Uterus (tissue), 4 donors: Measurements from ENCODE around the gene PELI2. TPM values are rescaled to one million over a fixed set of nuclear protein-coding genes. Genes with fewer than 3 reads are reported as not detected.

Experiments used
- DNase-seq, 2 donors: peaks; one replicate each; pipeline ENCODE4 v3.0.0-alpha.2; 2019 to 2020
- H3K27ac ChIP-seq, 2 donors: fragments of 200-600 bp; sonication (generic); 1 replicate in 1 of 2; 2 replicates in 1 of 2; pipeline ENCODE4 v1.5.1; 2016 to 2018
- H3K27me3 ChIP-seq, 2 donors: fragments of 200-600 bp; sonication (generic); one replicate each; pipeline ENCODE4 v1.5.1; 2018 to 2019; ENCODE audit warnings: control low read depth in 1 of 2
- H3K36me3 ChIP-seq, 2 donors: fragments of 200-600 bp; sonication (generic); one replicate each; pipeline ENCODE4 v1.5.1; 2019; ENCODE audit warnings: control low read depth in 1 of 2
- H3K4me1 ChIP-seq, 2 donors: fragments of 200-600 bp; sonication (generic); one replicate each; pipeline ENCODE4 v1.5.1; 2018 to 2019; ENCODE audit warnings: control low read depth in 1 of 2
- H3K4me3 ChIP-seq, 2 donors: fragments of 200-600 bp; sonication (generic); 1 replicate in 1 of 2; 2 replicates in 1 of 2; pipeline ENCODE4 v1.5.1; 2018 to 2019; ENCODE audit warnings: mild to moderate bottlenecking in 1 of 2
- H3K9me3 ChIP-seq, 2 donors: fragments of 200-600 bp; sonication (generic); one replicate each; pipeline ENCODE4 v1.5.1; 2019; ENCODE audit warnings: control low read depth in 1 of 2
- POLR2A ChIP-seq, 2 donors: fragments of 450-650 bp; IDR thresholded peaks; one replicate each; pipeline ENCODE4 v1.6.1; 2016; ENCODE audit warnings: antibody characterized with exemption in 2 of 2, mild to moderate bottlenecking in 1 of 2, moderate library complexity in 1 of 2
- intact Hi-C: fragments of 100-400 bp; cut with DNase I; formaldehyde crosslinking; loops from one replicate; pipeline ENCODE4 v1.15.1; 2023; ENCODE audit warnings: low total_unique reads
- total RNA-seq, 4 donors: library from RNA; depleted of rRNA in 3 of 4; stranded (reverse); fragments of >200 nt in 3 of 4; gene quantifications; one replicate each; pipeline versions ENCODE4 v1.1.0 to v1.2.4, GENCODE V29; 2014 to 2023
- TF ChIP-seq, protein P1 (sequence below), 4 experiments: fragments of 200-600 bp in 2 of 4; fragments of 450-650 bp in 2 of 4; sonication (generic) in 2 of 4; IDR thresholded peaks; one replicate each; pipeline ENCODE4 v1.5.1; 2016 to 2019; ENCODE audit warnings: antibody characterized with exemption in 4 of 4, mild to moderate bottlenecking in 2 of 4, moderate library complexity in 1 of 4
- donor health status: DM: yes; HTN: yes; CAD: no.

The PELI2 gene
- total RNA-seq, 4 donors from 2014 or later: 15.6 to 24.3 (median 17.0) TPM

GRCh38 chr14:56274556-56274955 lies 156.3 kb downstream of the PELI2 start:
- H3K36me3 ChIP-seq: no peaks in the 10 kb centered on the region
- no peaks in the 10 kb centered on the region for H3K4me1 ChIP-seq
- no peak for DNase-seq
- H3K27me3 ChIP-seq: no peaks in the 10 kb centered on the region
- H3K27ac ChIP-seq: no peak overlapping the region
- intact Hi-C loops: no loop called here
- TF ChIP-seq POLR2A (IDR thresholded peaks at IDR 0.05): no peak
- TF ChIP-seq, protein P1, sequence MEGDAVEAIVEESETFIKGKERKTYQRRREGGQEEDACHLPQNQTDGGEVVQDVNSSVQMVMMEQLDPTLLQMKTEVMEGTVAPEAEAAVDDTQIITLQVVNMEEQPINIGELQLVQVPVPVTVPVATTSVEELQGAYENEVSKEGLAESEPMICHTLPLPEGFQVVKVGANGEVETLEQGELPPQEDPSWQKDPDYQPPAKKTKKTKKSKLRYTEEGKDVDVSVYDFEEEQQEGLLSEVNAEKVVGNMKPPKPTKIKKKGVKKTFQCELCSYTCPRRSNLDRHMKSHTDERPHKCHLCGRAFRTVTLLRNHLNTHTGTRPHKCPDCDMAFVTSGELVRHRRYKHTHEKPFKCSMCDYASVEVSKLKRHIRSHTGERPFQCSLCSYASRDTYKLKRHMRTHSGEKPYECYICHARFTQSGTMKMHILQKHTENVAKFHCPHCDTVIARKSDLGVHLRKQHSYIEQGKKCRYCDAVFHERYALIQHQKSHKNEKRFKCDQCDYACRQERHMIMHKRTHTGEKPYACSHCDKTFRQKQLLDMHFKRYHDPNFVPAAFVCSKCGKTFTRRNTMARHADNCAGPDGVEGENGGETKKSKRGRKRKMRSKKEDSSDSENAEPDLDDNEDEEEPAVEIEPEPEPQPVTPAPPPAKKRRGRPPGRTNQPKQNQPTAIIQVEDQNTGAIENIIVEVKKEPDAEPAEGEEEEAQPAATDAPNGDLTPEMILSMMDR (IDR thresholded peaks at IDR 0.05): no peak
- H3K4me3 ChIP-seq: no peak overlapping the region
- no peaks in the 10 kb centered on the region for H3K9me3 ChIP-seq

GRCh38 chr14:56276108-56276507 lies 157.9 kb downstream of the PELI2 start:
- no peak overlapping the region for H3K27ac ChIP-seq
- H3K4me1 ChIP-seq: no peaks in the 10 kb centered on the region
- no peak for DNase-seq
- TF ChIP-seq, protein P1 (IDR thresholded peaks at IDR 0.05): no peak
- no peak for TF ChIP-seq POLR2A (IDR thresholded peaks at IDR 0.05)
- no peak overlapping the region for H3K4me3 ChIP-seq
- no peaks in the 10 kb centered on the region for H3K27me3 ChIP-seq
- H3K36me3 ChIP-seq: no peaks in the 10 kb centered on the region
- intact Hi-C loops: no loop called here
- no peaks in the 10 kb centered on the region for H3K9me3 ChIP-seq

DNA sequence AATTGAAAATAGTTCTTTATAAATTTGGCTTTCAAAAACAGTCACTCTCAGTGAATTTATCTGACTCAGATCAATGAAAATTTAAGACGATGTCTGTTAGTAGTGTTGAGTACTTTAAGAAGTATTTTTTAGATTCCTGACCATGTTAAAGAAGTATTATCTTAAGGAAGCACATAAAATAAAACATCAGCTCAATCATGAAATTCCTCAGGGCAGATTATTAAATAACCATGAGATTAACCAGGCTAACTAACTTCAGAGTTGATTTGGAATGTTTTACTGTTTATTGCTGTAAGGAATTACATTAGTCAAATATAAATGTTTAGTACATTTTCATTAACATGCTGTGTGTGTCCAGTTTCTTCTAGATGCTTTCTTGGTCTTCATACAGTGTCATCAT lies 160.2 kb downstream of the PELI2 start:
- Histone ChIP-seq H3K9me3 (no peaks in the 10 kb centered on the region), H3K4me3 (no peak overlapping the region), H3K27ac (no peak overlapping the region), H3K36me3 (no peaks in the 10 kb centered on the region), H3K27me3 (no peaks in the 10 kb centered on the region), H3K4me1 (no peaks in the 10 kb centered on the region)
- TF ChIP-seq POLR2A (IDR thresholded peaks at IDR 0.05): no peak
- TF ChIP-seq, protein P1 (IDR thresholded peaks at IDR 0.05): no peak
- intact Hi-C loops: no loop called here
- no peak for DNase-seq

DNA sequence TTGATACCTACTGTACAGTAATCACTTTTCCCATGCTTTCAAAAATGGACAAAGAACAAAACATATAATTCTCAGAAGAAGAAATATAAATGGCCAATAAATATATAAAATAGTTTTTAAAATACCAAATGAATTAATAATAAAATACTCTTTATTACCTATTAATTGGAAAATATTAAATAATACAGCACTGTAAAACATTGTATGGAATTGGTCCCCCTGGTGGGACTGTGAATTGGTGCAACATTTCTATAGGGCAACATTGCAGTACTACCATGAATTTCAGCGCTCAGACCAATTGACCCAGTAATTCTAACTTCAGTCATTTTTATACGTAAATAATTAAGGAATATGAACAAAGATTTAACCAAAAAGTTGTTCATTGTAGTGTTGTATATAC lies 162.6 kb downstream of the PELI2 start:
- no peak overlapping the region for H3K27ac ChIP-seq
- no peaks in the 10 kb centered on the region for H3K9me3 ChIP-seq
- no peak overlapping the region for H3K4me3 ChIP-seq
- H3K36me3 ChIP-seq: no peaks in the 10 kb centered on the region
- H3K4me1 ChIP-seq: no peaks in the 10 kb centered on the region
- no peak for DNase-seq
- H3K27me3 ChIP-seq: no peaks in the 10 kb centered on the region
- no peak for TF ChIP-seq POLR2A (IDR thresholded peaks at IDR 0.05)
- TF ChIP-seq, protein P1 (IDR thresholded peaks at IDR 0.05): no peak
- intact Hi-C loops: no loop called here

- no peak for TF ChIP-seq POLR2A (IDR thresholded peaks at IDR 0.05)
- TF ChIP-seq, protein P1 (IDR thresholded peaks at IDR 0.05): no peak
- Histone ChIP-seq H3K27me3 (no peaks in the 10 kb centered on the region), H3K9me3 (no peaks in the 10 kb centered on the region), H3K27ac (no peak overlapping the region), H3K4me1 (no peaks in the 10 kb centered on the region), H3K36me3 (no peaks in the 10 kb centered on the region), H3K4me3 (no peak overlapping the region)
- intact Hi-C loops: no loop called here
- DNase-seq: no peak
These were observed 164.0 kb downstream of the PELI2 start for GRCh38 chr14:56282179-56282578.
